Measurements from ENCODE around the gene KRTAP10-4.

Gene KRTAP10-4

DNA sequence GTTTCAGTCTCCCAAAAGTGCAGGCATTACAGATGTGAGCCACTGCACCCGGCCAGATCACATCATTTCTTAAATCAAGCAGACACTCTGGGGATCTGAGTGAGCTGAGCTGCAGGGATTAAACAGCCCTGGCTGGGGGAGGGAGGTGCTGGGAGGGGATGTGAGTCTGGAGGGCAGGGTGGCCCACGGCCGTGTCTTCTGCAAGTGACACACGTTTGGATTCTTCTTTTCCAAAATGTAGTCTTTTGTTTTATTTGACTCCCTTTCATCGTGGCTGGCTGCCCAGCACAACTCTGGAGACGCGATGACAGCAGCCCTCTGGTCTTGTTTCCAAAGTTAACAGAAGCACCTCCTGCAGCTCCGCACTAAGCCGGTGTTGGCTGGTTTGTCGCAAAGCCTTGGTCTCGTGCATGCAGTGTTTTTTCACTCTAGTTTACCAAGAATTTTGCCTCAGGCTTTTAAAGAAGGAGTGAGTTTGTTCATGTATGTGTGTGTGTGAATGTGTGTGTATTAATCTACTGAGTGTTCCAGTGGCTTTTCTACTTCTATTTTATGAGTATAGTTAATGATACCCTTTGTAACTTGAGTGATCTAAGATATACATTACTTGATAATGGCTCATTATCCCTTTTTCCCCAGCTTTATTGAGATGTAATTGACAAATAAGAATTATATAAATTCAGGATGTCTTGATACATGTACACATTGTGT, 9.7 kb downstream of the KRTAP10-4 start:
- DNase-seq: no peak
- no peak overlapping the region for H3K27ac ChIP-seq
- no peaks in the 10 kb centered on the region for H3K36me3 ChIP-seq
- no peaks in the 10 kb centered on the region for H3K4me1 ChIP-seq
- intact Hi-C loops (cut with DNase I; ENCODE audit: low total_unique reads): no loop called here
- TF ChIP-seq, protein P1, sequence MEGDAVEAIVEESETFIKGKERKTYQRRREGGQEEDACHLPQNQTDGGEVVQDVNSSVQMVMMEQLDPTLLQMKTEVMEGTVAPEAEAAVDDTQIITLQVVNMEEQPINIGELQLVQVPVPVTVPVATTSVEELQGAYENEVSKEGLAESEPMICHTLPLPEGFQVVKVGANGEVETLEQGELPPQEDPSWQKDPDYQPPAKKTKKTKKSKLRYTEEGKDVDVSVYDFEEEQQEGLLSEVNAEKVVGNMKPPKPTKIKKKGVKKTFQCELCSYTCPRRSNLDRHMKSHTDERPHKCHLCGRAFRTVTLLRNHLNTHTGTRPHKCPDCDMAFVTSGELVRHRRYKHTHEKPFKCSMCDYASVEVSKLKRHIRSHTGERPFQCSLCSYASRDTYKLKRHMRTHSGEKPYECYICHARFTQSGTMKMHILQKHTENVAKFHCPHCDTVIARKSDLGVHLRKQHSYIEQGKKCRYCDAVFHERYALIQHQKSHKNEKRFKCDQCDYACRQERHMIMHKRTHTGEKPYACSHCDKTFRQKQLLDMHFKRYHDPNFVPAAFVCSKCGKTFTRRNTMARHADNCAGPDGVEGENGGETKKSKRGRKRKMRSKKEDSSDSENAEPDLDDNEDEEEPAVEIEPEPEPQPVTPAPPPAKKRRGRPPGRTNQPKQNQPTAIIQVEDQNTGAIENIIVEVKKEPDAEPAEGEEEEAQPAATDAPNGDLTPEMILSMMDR (IDR thresholded peaks at IDR 0.05): no peak
- peaks cover 0 to 27% of the 10 kb centered on the region in 2 donors for H3K27me3 ChIP-seq
- peaks cover 0 to 30% (median 24%) of the 10 kb centered on the region in 3 donors for H3K9me3 ChIP-seq
- no peak overlapping the region for H3K4me3 ChIP-seq

DNA sequence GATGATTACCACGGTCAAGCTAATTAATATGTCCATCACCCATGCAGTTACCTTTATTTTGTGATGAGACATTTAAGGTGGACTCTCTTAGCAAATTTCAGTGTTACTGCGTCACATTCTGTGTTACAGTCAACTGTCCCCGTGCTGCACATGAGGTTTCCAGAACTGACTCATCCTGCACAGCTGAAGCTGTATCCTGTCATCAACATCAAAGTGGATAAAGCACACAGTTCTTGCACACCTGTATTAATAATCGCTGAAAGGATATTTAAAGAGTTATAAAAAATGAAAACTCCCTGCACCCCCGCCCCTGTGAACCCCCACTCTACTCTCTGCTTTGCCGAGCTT, 10.2 kb downstream of the KRTAP10-4 start:
- no peaks in the 10 kb centered on the region for H3K36me3 ChIP-seq
- TF ChIP-seq, protein P1 (IDR thresholded peaks at IDR 0.05): no peak
- H3K4me1 ChIP-seq: no peaks in the 10 kb centered on the region
- no peak overlapping the region for H3K27ac ChIP-seq
- peaks cover 0 to 27% of the 10 kb centered on the region in 2 donors for H3K27me3 ChIP-seq
- intact Hi-C loops (cut with DNase I; ENCODE audit: low total_unique reads): no loop called here
- H3K9me3 ChIP-seq: peaks cover 0 to 30% (median 24%) of the 10 kb centered on the region in 3 donors
- no peak for DNase-seq
- no peak overlapping the region for H3K4me3 ChIP-seq

DNA sequence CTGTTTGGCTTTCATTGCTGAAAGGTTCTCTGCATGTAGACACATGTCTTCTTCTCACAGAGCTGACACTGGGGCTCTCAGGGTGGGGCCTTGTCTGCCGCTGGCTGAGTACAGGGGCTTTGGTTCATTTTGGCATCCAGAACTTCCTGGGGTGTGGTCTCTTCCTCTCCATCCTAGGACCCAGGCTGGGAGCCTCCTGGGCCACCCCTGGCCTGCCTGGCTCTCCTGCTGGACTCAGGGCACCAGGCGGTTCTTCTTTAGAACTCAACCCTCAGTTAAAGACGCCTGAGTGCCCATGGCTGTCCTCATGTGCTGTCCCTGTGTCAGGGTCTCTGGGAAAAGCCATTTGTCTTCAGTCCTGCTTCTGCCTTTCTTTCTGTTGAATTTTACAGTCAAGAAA, 12.4 kb downstream of the KRTAP10-4 start:
- Histone ChIP-seq H3K4me3 (no peak overlapping the region), H3K27ac (no peak overlapping the region), H3K36me3 (no peaks in the 10 kb centered on the region), H3K4me1 (no peaks in the 10 kb centered on the region), H3K27me3 (peaks cover 0 to 37% of the 10 kb centered on the region in 2 donors), H3K9me3 (peaks cover 0 to 16% (median 15%) of the 10 kb centered on the region in 3 donors)
- TF ChIP-seq, protein P1 (IDR thresholded peaks at IDR 0.05): no peak
- intact Hi-C loops (cut with DNase I; ENCODE audit: low total_unique reads): no loop called here
- no peak for DNase-seq

DNA sequence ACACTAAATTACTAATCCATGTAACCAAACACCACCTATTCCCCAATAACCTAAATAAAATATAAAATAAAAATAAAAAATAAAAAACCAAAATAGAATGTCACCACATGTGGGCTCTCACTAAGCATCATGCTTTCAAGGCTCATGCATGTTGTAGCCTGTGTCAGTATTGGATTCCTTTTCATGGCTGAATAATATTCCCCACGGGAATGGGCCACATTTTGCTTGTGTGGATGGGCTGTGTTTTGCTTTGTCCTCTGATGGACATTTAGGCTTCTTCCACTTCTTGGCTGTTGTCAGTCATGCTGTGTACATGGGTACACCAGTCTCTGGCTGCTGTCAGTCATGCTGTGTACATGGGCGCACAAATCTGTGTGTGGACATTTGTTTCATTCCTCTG, 15.6 kb downstream of the KRTAP10-4 start:
- intact Hi-C loops (cut with DNase I; ENCODE audit: low total_unique reads): no loop called here
- H3K36me3 ChIP-seq: no peaks in the 10 kb centered on the region
- TF ChIP-seq, protein P1 (IDR thresholded peaks at IDR 0.05): no peak
- H3K9me3 ChIP-seq: no peaks in the 10 kb centered on the region
- H3K4me3 ChIP-seq: no peak overlapping the region
- DNase-seq: no peak
- peaks cover 0 to 52% of the 10 kb centered on the region in 2 donors for H3K27me3 ChIP-seq
- no peak overlapping the region for H3K27ac ChIP-seq
- H3K4me1 ChIP-seq: no peaks in the 10 kb centered on the region

DNA sequence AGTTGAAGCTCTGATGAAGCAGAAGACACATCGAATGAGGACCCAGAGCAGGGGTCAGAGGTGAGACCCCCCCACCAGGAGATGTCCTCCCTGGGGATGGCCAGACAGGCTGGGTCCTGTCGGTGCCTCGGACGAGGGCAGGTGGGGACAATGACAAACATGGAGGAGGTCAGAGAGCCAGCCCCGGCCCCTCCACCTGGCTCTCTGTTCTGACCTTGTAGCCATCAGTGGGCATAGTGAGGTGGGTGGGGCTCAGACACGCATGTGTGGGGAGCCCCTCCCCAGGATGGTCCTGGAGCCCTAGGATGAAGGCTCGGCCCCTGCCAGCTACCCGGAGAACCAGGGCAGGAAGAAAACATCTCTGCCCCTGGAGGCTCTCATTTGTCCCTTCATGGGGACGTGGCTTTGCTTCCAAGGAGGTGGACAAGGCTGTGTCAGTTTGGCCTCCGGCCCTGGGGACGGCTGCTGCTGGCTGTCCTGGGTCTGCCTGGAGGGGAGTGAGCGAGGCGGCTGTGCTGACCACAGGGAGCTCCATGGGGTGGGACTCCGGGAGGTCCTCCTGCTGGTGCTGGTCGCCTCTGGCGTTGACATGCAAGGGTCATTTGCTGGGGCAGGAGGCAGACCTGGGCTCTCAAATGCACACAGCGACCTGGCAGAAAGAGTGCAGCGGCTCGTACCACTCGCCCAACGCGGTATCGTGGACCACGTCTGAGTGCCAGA, 16.2 kb downstream of the KRTAP10-4 start:
- intact Hi-C loops (cut with DNase I; ENCODE audit: low total_unique reads): no loop called here
- H3K4me1 ChIP-seq: no peaks in the 10 kb centered on the region
- peaks cover 0 to 49% of the 10 kb centered on the region in 2 donors for H3K27me3 ChIP-seq
- no peak overlapping the region for H3K4me3 ChIP-seq
- no peaks in the 10 kb centered on the region for H3K36me3 ChIP-seq
- TF ChIP-seq, protein P1 (IDR thresholded peaks at IDR 0.05): no peak
- H3K27ac ChIP-seq: no peak overlapping the region
- DNase-seq: peak in 1 of 2 donors; percentile 56
- H3K9me3 ChIP-seq: no peaks in the 10 kb centered on the region

Data from tibial artery (tissue), 4 donors.